Measurements from ENCODE around the gene NR2E3.
"Not testable (repeated sequence)": the region's sequence is repeated elsewhere in the genome, so short reads cannot be mapped to it uniquely, and the experiment has no call there.

NR2E3 gene

DNA sequence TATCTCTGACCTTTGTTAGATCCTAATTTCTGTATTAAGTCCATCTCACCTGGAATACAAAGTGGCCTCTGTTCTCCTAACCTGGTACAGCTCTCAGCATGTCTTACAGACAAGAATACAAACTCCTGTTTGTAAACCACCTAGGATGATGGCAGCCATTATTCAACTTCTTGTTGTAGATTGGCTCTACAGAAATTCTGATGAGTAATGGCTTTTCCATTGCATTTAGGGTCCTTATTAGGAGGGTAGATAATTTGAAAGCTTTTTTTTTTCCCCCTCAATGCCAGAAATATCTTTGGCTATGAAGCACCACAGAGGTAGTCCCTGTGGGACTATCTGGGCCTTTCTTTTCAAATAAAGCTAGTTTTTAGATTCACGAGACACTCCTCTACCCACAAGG lies 9.8 kb downstream of the NR2E3 start:
- DNase-seq: no peak

DNA sequence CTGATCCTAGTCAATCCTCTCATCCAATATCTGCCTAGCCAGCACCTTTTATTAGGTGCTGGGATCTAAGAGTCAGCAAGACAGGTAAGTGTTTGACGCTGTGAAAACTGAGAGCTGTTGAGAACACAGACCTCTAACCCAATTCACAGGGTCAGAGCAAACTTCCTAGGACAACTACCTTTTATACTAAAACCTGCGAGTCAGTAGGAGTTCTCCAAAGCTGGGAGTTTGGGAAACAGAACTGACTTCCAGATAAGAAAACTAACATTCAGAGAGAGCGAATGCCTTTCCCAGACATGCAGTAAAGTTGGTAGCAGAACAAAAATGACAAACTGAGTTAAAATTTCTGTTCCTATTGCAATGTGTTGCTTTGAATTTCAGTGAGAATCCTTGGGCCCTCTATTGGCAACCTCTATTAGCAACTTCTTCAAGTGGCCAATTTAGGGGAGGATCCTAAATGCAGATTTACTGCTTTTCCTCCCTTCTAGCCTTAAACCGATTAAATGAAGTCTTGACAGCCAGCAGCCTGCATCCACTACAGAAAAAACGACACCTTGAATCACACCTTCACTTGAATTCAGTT lies 11.3 kb downstream of the NR2E3 start:
- DNase-seq: no peak

DNA sequence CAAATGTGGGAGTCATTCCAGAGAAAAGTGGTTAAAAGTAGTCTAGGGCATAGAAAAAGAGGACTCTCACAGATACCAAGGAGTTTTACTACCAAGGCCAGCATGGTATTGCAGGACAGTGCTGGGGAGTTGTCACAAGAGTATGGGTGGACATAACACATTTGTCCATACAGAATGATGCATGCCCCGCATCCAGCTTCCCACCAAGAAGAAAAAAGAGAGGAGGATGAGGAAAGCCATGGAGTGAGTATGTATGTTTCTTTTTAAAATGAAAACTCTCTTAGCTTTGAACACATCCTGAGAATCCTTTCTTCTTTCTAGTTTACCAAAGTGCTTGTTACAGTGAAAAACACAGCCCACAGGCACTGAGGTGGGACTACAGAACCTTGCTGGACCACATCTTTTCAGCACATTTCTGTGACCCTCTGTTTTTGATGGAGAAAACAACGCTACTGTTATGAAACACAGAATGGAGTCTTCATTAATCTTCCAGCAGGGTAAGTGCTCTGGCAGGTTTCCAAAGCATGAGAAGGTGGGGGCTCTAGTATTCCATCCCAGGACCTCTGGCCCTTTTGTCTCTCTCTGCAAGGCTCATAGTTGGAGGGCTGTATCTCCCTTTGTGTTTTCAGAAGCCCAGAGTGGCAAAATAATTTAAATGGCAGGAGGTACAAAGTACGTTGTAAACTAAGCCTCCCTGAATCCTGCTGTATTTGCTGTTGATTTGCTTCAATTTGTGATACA lies 12.7 kb downstream of the NR2E3 start:
- no peak for DNase-seq

DNA sequence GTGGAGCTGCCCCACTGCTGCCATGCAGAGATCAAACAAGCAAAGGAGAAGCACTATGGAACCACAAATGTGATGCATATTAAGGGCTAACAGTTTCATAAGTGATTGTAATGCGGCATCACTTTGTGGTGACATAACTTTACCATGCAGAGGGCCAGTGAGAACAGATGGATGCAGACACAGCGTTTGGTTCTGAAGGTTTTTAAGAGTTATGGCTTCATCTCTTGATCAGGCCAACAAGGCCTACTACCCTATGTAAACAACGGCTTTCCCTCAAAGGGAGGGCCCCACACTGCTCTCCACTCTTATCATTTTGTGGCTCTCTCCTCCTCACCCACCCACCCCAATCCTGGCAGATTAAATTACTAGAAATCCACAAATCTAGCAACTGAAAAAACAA lies 13.4 kb downstream of the NR2E3 start:
- DNase-seq: no peak

DNA sequence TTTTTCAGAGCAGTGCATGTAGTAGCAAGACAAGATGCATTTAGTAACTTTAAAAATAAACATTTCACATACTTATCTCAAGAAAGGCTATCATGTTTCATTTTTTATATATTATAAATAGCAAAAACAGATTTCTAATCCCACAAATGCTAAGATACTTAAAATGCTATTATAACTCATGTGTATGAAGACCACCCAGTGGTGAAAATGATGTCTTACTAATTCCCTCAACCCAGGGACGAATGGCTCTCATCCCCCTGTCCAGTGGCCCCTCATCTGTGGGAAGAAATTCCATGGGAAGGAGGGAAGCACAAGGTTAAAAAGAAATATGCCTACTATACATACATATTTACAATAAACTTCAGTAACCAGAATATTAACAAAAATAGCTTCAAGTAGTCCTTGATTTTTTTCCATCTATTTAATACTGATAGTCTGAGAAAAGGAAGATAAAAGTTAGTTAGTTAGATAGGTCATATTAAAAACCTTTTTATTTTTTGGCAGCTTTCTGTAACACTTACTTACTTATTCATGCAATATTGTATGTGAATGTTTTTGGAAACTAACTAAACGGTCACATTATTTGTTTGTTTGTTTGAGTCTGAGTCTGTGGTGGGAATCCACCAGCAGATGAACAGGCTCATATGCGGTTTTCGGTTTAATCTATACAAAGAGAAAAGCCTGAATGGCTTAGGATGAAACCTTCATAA lies 14.8 kb downstream of the NR2E3 start:
- no peak for DNase-seq

DNA sequence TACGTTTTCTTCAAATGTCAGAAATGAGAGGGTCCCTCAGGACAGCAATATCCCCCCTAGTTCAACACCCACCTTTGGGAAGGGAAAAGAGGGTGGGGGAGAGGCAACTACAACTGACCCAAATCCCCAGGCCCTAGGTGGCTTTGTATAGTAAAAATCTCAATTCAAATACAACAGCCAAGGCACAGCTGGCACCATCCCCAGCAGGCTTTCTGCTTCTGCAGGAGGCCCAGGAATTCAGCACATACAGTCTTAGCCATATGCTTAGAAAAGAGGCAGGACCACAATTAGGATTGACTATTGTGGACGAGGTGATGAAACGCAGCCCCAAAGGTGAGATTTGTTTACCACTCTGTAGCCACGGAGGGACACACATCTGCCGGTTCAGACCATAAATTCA lies 15.8 kb downstream of the NR2E3 start:
- no peak for DNase-seq

DNA sequence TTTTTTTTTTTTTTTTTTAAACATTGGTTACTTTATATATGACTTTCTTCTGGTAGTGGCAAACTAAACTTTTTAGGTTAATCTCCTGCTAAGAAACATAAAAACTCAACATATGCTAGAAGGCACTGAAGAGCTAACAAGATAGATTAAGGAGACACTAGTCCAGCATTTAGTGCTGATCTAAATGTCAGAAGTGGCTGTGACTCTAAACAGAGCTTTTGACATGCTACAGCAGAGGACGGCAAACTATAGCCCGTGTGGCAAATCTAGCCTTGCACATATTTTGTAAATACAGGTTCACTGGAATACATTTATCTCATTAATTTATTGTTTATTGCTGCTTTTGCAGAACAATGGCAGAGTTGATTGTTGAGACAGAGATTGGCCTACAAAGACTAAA lies 20.6 kb downstream of the NR2E3 start:
- no peak for DNase-seq

DNA sequence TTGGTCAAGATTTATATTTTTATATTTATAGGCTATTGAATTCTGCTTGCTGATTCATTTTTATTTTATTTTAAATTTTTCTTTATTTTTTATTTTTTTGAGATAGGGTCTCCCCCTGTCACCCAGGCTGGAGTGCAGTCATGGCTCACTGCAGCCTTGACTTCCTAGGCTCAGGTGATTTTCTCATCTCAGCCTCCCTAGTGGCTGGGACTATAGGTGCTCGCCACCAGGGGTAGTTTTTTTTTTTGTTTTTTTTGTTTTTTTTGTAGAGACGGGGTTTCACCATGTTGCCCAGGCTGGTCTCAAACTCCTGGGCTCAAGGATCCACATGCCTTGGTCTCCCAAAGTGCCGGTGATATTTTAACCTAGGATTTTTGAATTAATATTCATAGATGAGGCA lies 31.2 kb downstream of the NR2E3 start:
- DNase-seq: no peak

DNA sequence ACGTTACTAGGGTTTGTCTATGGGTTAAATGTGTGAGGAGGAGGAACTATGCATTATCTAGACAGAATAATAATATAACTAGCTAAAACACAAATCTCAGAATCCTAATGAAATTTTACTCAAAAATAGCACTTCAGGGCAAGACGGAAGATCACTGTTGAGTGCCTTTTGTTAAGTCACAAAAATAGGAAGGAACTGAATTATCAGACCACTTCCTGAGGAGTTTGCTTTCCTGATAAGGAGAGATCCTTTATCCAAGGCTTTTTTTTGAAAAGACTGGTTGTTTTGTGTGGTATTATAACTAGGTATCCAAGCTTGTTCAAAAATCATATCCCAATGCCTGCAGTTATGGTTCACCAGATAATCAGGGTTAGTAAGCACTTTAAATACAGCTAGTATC lies 34.6 kb downstream of the NR2E3 start:
- DNase-seq: no peak

DNA sequence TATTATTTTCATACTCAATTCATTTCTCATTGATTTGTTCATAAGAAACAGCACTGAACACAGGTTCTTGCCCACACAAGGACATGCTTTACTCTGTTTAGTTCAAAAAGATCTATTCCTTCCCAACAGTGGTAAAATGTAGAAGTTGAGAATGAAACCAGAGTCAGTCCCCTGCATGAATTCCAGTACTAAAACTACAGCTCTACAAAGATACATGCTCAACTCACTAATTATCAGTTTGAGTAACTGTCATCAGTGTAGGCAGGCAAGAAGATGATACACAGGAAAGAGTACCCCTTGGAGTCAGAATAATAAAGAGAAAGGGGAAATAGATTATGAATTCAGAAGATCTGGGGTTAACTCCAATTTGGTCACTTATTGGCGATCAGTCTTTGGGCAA lies 43.2 kb downstream of the NR2E3 start:
- no peak for DNase-seq

DNA sequence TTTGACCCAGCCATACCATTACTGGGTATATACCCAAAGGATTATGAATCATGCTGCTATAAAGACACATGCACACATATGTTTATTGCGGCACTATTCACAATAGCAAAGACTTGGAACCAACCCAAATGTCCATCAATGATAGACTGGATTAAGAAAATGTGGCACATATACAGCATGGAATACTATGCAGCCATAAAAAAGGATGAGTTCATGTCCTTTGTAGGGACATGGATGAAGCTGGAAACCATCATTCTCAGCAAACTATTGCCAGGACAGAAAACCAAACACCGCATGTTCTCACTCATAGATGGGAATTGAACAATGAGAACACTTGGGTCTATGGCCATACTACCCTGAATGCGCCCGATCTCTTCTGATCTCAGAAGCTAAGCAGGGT lies 47.9 kb downstream of the NR2E3 start:
- DNase-seq: not testable (repeated sequence)
